OCI-LY1 (cell line): ENCODE results near the gene TMEM63B.

Experiments used
- CTCF ChIP-seq: fragments of 200-600 bp; sonication (generic), shearing (Covaris generic); IDR thresholded peaks from 2 replicates; pipeline ENCODE4 v1.5.1; 2017; ENCODE audit warnings: mild to moderate bottlenecking, antibody characterized with exemption, low read length, moderate library complexity, mixed read lengths
- EZH2 ChIP-seq: fragments of 200-600 bp; sonication (generic), shearing (Covaris generic); IDR thresholded peaks from 2 replicates; pipeline ENCODE4 v1.8.0; 2017; ENCODE audit warnings: borderline replicate concordance, mixed run types, mild to moderate bottlenecking, antibody characterized with exemption, low read length, moderate library complexity, mixed read lengths

- TF ChIP-seq CTCF, result no peak
- TF ChIP-seq EZH2, result no peak
Observed at GRCh38 chr6:44123544-44123943, 3.8 kb upstream of the TMEM63B start.
